Activated naive CD8-positive, alpha-beta T cell treated with anti-CD3 and anti-CD28 coated beads for 36 hours (primary cell): ENCODE data around the gene SUSD4. TPM values are rescaled to one million over a fixed set of nuclear protein-coding genes. Genes with fewer than 3 reads are reported as not detected.
"Not testable (repeated sequence)": the region's sequence is repeated elsewhere in the genome, so short reads cannot be mapped to it uniquely, and the experiment has no call there.

Source experiments
- DNase-seq: peaks from one replicate; pipeline ENCODE4 v3.0.0; 2021
- H3K27ac Mint-ChIP-seq: one replicate; pipeline ENCODE4 v1.8.0; 2022; ENCODE audit warnings: mild to moderate bottlenecking, moderate library complexity, mixed read lengths
- H3K27me3 Mint-ChIP-seq: one replicate; pipeline ENCODE4 v1.8.0; 2022; ENCODE audit warnings: mild to moderate bottlenecking, mixed read lengths
- H3K36me3 Mint-ChIP-seq: one replicate; pipeline ENCODE4 v1.8.0; 2021; ENCODE audit warnings: mild to moderate bottlenecking, mixed read lengths
- H3K4me1 Mint-ChIP-seq: one replicate; pipeline ENCODE4 v1.8.0; 2021; ENCODE audit warnings: mixed read lengths
- H3K4me3 Mint-ChIP-seq: one replicate; pipeline ENCODE4 v1.8.0; 2022; ENCODE audit warnings: mild to moderate bottlenecking, moderate library complexity, mixed read lengths
- H3K9me3 Mint-ChIP-seq: one replicate; pipeline ENCODE4 v1.8.0; 2022; ENCODE audit warnings: mixed read lengths
- total RNA-seq, 2 experiments: library from RNA; stranded (reverse); gene quantifications; one replicate each; pipeline ENCODE4 v1.2.3, GENCODE V29; 2021

SUSD4 gene
- total RNA-seq, 2 experiments from 2014 or later, result 0.22 to 0.33 TPM

GRCh38 chr1:223304931-223305330 is 59.0 kb downstream of the SUSD4 start:
- Mint-ChIP-seq H3K27ac (no peak overlapping the region), H3K36me3 (peaks cover 1% of the 10 kb centered on the region), H3K4me1 (peaks cover 17% of the 10 kb centered on the region), H3K9me3 (peaks cover 3% of the 10 kb centered on the region), H3K27me3 (no peaks in the 10 kb centered on the region), H3K4me3 (no peak overlapping the region)
- no peak for DNase-seq

- Mint-ChIP-seq H3K4me3 (no peak overlapping the region), H3K4me1 (peaks cover 14% of the 10 kb centered on the region), H3K27me3 (no peaks in the 10 kb centered on the region), H3K9me3 (peaks cover 3% of the 10 kb centered on the region), H3K36me3 (peaks cover 1% of the 10 kb centered on the region), H3K27ac (no peak overlapping the region)
- DNase-seq, result no peak
Observed at GRCh38 chr1:223301371-223301770, 62.6 kb downstream of the SUSD4 start.

GRCh38 chr1:223299553-223299952 is 64.4 kb downstream of the SUSD4 start:
- Mint-ChIP-seq H3K9me3 (peaks cover 3% of the 10 kb centered on the region), H3K4me3 (no peak overlapping the region), H3K27me3 (no peaks in the 10 kb centered on the region), H3K36me3 (peaks cover 1% of the 10 kb centered on the region), H3K4me1 (peaks cover 14% of the 10 kb centered on the region), H3K27ac (no peak overlapping the region)
- no peak for DNase-seq

GRCh38 chr1:223298701-223299100 is 65.3 kb downstream of the SUSD4 start:
- Mint-ChIP-seq H3K27me3 (no peaks in the 10 kb centered on the region), H3K9me3 (peaks cover 3% of the 10 kb centered on the region), H3K4me1 (peaks cover 14% of the 10 kb centered on the region), H3K4me3 (no peak overlapping the region), H3K27ac (no peak overlapping the region), H3K36me3 (peaks cover 1% of the 10 kb centered on the region)
- no peak for DNase-seq

- Mint-ChIP-seq H3K4me3 (no peak overlapping the region), H3K27me3 (no peaks in the 10 kb centered on the region), H3K36me3 (peaks cover 1% of the 10 kb centered on the region), H3K27ac (no peak overlapping the region), H3K4me1 (peaks cover 14% of the 10 kb centered on the region), H3K9me3 (peaks cover 3% of the 10 kb centered on the region)
- DNase-seq, result no peak
Observed at GRCh38 chr1:223297800-223298199, 66.2 kb downstream of the SUSD4 start.

GRCh38 chr1:223291796-223292195 is 72.2 kb downstream of the SUSD4 start:
- H3K27me3 Mint-ChIP-seq, result no peaks in the 10 kb centered on the region
- H3K4me1 Mint-ChIP-seq, result no peaks in the 10 kb centered on the region
- H3K36me3 Mint-ChIP-seq, result no peaks in the 10 kb centered on the region
- no peak for DNase-seq
- H3K27ac Mint-ChIP-seq, result no peak overlapping the region
- no peaks in the 10 kb centered on the region for H3K9me3 Mint-ChIP-seq
- no peak overlapping the region for H3K4me3 Mint-ChIP-seq

- no peaks in the 10 kb centered on the region for H3K27me3 Mint-ChIP-seq
- H3K36me3 Mint-ChIP-seq, result no peaks in the 10 kb centered on the region
Observed at GRCh38 chr1:223290397-223290796, 73.6 kb downstream of the SUSD4 start.

GRCh38 chr1:223289621-223290020 is 74.4 kb downstream of the SUSD4 start:
- Mint-ChIP-seq H3K27me3 (no peaks in the 10 kb centered on the region), H3K9me3 (no peaks in the 10 kb centered on the region), H3K27ac (no peak overlapping the region), H3K4me1 (no peaks in the 10 kb centered on the region), H3K4me3 (no peak overlapping the region), H3K36me3 (no peaks in the 10 kb centered on the region)
- DNase-seq, result no peak

More at GRCh38 chr1:223290397-223290796, 73.6 kb downstream of the SUSD4 start:
- Mint-ChIP-seq H3K4me1 (no peaks in the 10 kb centered on the region), H3K9me3 (no peaks in the 10 kb centered on the region), H3K4me3 (no peak overlapping the region), H3K27ac (no peak overlapping the region)
- no peak for DNase-seq

- H3K36me3 Mint-ChIP-seq, result no peaks in the 10 kb centered on the region
- DNase-seq, result no peak
- H3K27me3 Mint-ChIP-seq, result no peaks in the 10 kb centered on the region
- no peak overlapping the region for H3K27ac Mint-ChIP-seq
- no peaks in the 10 kb centered on the region for H3K4me1 Mint-ChIP-seq
- no peak overlapping the region for H3K4me3 Mint-ChIP-seq
- no peaks in the 10 kb centered on the region for H3K9me3 Mint-ChIP-seq
Observed at GRCh38 chr1:223288826-223289225, 75.2 kb downstream of the SUSD4 start.

- no peaks in the 10 kb centered on the region for H3K27me3 Mint-ChIP-seq
- no peak for DNase-seq
- peaks cover 1% of the 10 kb centered on the region for H3K9me3 Mint-ChIP-seq
- H3K4me1 Mint-ChIP-seq, result no peaks in the 10 kb centered on the region
- H3K36me3 Mint-ChIP-seq, result no peaks in the 10 kb centered on the region
- no peak overlapping the region for H3K27ac Mint-ChIP-seq
- no peak overlapping the region for H3K4me3 Mint-ChIP-seq
Observed at GRCh38 chr1:223285452-223285851, 78.5 kb downstream of the SUSD4 start.

- H3K4me3 Mint-ChIP-seq, DNase-seq, H3K36me3 Mint-ChIP-seq, H3K27ac Mint-ChIP-seq, H3K9me3 Mint-ChIP-seq, H3K4me1 Mint-ChIP-seq, H3K27me3 Mint-ChIP-seq: not testable (repeated sequence)
Observed at GRCh38 chr1:223283697-223284096, 80.3 kb downstream of the SUSD4 start.

GRCh38 chr1:223278311-223278710 is 85.7 kb downstream of the SUSD4 start:
- not testable (repeated sequence) for H3K4me1 Mint-ChIP-seq, H3K4me3 Mint-ChIP-seq, DNase-seq, H3K27me3 Mint-ChIP-seq, H3K27ac Mint-ChIP-seq, H3K9me3 Mint-ChIP-seq, H3K36me3 Mint-ChIP-seq

- no peaks in the 10 kb centered on the region for H3K27me3 Mint-ChIP-seq
- H3K9me3 Mint-ChIP-seq, result no peaks in the 10 kb centered on the region
- no peak for DNase-seq
- H3K27ac Mint-ChIP-seq, result no peak overlapping the region
- H3K4me3 Mint-ChIP-seq, result no peak overlapping the region
- no peaks in the 10 kb centered on the region for H3K36me3 Mint-ChIP-seq
- peaks cover 3% of the 10 kb centered on the region for H3K4me1 Mint-ChIP-seq
Observed at GRCh38 chr1:223276029-223276428, 87.9 kb downstream of the SUSD4 start.

GRCh38 chr1:223273511-223273910 is 90.5 kb downstream of the SUSD4 start:
- Mint-ChIP-seq H3K4me3 (no peak overlapping the region), H3K9me3 (no peaks in the 10 kb centered on the region), H3K36me3 (no peaks in the 10 kb centered on the region), H3K4me1 (peaks cover 3% of the 10 kb centered on the region), H3K27me3 (no peaks in the 10 kb centered on the region), H3K27ac (no peak overlapping the region)
- DNase-seq, result no peak

GRCh38 chr1:223271085-223271781 is 92.7 kb downstream of the SUSD4 start:
- Mint-ChIP-seq H3K9me3 (no peaks in the 10 kb centered on the region), H3K4me3 (no peak overlapping the region), H3K4me1 (peaks cover 3% of the 10 kb centered on the region), H3K27ac (no peak overlapping the region), H3K27me3 (no peaks in the 10 kb centered on the region), H3K36me3 (no peaks in the 10 kb centered on the region)
- DNase-seq, result no peak

GRCh38 chr1:223270155-223270554 is 93.8 kb downstream of the SUSD4 start:
- no peak overlapping the region for H3K27ac Mint-ChIP-seq
- no peak for DNase-seq
- H3K4me3 Mint-ChIP-seq, result no peak overlapping the region
- no peaks in the 10 kb centered on the region for H3K36me3 Mint-ChIP-seq
- H3K27me3 Mint-ChIP-seq, result no peaks in the 10 kb centered on the region
- H3K4me1 Mint-ChIP-seq, result no peaks in the 10 kb centered on the region
- no peaks in the 10 kb centered on the region for H3K9me3 Mint-ChIP-seq
